ENCODE measurements around the gene MPPED2. TPM values are rescaled to one million over a fixed set of nuclear protein-coding genes. Genes with fewer than 3 reads are reported as not detected.

The MPPED2 gene
- total RNA-seq, 1 experiment from 2014 or later = not detected

DNA sequence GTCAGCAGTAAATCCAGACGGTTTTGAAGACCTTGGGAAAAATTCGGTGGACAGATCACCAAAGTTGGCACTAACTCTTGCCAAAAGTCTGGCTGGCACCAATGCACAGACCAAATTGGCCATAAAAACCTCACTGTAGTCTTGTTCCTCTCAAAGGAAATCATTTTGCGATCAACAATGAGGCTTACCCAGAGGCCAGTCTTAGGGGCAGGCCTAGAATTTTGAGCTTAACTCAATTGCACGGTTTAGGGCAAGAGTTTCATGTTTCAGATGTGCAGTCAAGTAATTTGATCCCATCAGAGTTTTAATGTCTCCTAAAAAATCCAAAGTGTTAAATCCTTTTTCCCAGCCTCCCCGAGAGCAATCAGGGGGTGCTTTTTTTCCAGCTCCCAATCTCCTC is 19.0 kb downstream of the MPPED2 start:
- intact Hi-C loops (cut with micrococcal nuclease) = no loop called here
- TF ChIP-seq, protein P1, sequence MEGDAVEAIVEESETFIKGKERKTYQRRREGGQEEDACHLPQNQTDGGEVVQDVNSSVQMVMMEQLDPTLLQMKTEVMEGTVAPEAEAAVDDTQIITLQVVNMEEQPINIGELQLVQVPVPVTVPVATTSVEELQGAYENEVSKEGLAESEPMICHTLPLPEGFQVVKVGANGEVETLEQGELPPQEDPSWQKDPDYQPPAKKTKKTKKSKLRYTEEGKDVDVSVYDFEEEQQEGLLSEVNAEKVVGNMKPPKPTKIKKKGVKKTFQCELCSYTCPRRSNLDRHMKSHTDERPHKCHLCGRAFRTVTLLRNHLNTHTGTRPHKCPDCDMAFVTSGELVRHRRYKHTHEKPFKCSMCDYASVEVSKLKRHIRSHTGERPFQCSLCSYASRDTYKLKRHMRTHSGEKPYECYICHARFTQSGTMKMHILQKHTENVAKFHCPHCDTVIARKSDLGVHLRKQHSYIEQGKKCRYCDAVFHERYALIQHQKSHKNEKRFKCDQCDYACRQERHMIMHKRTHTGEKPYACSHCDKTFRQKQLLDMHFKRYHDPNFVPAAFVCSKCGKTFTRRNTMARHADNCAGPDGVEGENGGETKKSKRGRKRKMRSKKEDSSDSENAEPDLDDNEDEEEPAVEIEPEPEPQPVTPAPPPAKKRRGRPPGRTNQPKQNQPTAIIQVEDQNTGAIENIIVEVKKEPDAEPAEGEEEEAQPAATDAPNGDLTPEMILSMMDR (IDR thresholded peaks at IDR 0.05; ENCODE audit: unreplicated experiment) = no peak
- Mint-ChIP-seq H3K9me3 (ENCODE audit: unreplicated experiment) (no peaks in the 10 kb centered on the region), H3K27me3 (ENCODE audit: insufficient read depth, unreplicated experiment) (peaks cover 63% of the 10 kb centered on the region), H3K4me1 (ENCODE audit: insufficient read depth, unreplicated experiment) (no peaks in the 10 kb centered on the region), H3K27ac (ENCODE audit: low read depth, unreplicated experiment) (no peak overlapping the region), H3K4me3 (ENCODE audit: unreplicated experiment) (no peak overlapping the region), H3K36me3 (ENCODE audit: insufficient read depth, unreplicated experiment) (no peaks in the 10 kb centered on the region)
- peak; percentile 11 for DNase-seq (ENCODE audit: unreplicated experiment)
- BruUV-seq (replicated peaks) = no TSS peak
- CTCF ChIA-PET = interaction anchor here (0.9 to 1.1 kb wide), 2 partner anchors 34 to 292 kb away, joined by 3 read pairs; no protein-coding TSS in a partner anchor
- POLR2A ChIA-PET = no interaction called here

DNA sequence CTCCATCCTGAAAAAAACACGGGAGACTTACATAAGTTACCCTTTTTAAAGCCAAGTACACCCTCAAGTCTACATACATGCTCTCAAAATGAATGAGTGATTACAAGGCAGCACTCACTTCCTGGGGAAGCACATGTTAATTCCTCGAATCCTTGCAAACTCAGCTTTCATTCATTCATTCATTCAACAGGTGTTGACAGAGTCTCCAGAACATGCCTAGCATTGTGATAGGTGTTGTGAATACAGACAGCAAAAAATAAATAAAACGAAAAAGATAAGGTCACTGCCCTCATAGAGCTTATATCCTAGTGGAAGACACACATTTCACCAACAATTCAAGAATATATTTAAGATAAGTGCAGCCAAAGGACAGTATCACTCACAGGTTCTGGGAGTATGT is 19.7 kb downstream of the MPPED2 start:
- Mint-ChIP-seq H3K27ac (ENCODE audit: low read depth, unreplicated experiment) (no peak overlapping the region), H3K4me1 (ENCODE audit: insufficient read depth, unreplicated experiment) (no peaks in the 10 kb centered on the region), H3K9me3 (ENCODE audit: unreplicated experiment) (no peaks in the 10 kb centered on the region), H3K36me3 (ENCODE audit: insufficient read depth, unreplicated experiment) (no peaks in the 10 kb centered on the region), H3K4me3 (ENCODE audit: unreplicated experiment) (no peak overlapping the region), H3K27me3 (ENCODE audit: insufficient read depth, unreplicated experiment) (peaks cover 63% of the 10 kb centered on the region)
- TF ChIP-seq, protein P1 (IDR thresholded peaks at IDR 0.05; ENCODE audit: unreplicated experiment) = no peak
- no TSS peak for BruUV-seq (replicated peaks)
- intact Hi-C loops (cut with micrococcal nuclease) = no loop called here
- DNase-seq (ENCODE audit: unreplicated experiment) = no peak
- POLR2A ChIA-PET = no interaction called here
- CTCF ChIA-PET = interaction anchor here (0.9 to 1.1 kb wide), 2 partner anchors 33 to 292 kb away, joined by 3 read pairs; no protein-coding TSS in a partner anchor

DNA sequence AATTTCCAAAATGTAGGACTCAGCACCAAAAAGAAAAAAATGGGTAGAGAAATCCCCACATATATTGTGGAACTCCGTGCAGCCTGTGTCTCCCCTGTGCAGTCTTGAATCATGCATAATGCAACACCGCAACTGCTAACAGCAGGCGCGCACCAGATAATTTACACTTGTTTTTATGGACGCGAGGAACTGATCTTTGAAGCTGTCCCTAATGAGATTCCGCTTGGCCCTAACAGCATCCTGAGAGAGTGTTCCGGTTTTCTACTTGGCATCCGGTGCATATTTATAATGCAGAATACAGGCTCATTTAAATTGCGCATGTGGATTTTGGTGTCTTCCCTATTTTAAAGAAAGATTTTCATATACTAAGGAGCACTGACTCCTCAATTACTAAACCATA is 21.1 kb downstream of the MPPED2 start:
- Mint-ChIP-seq H3K9me3 (ENCODE audit: unreplicated experiment) (no peaks in the 10 kb centered on the region), H3K4me1 (ENCODE audit: insufficient read depth, unreplicated experiment) (no peaks in the 10 kb centered on the region), H3K36me3 (ENCODE audit: insufficient read depth, unreplicated experiment) (no peaks in the 10 kb centered on the region), H3K27me3 (ENCODE audit: insufficient read depth, unreplicated experiment) (peaks cover 59% of the 10 kb centered on the region), H3K27ac (ENCODE audit: low read depth, unreplicated experiment) (no peak overlapping the region), H3K4me3 (ENCODE audit: unreplicated experiment) (no peak overlapping the region)
- ChIA-PET POLR2A (no interaction called here), CTCF (no interaction called here)
- TF ChIP-seq, protein P1 (IDR thresholded peaks at IDR 0.05; ENCODE audit: unreplicated experiment) = no peak
- no TSS peak for BruUV-seq (replicated peaks)
- intact Hi-C loops (cut with micrococcal nuclease) = no loop called here
- DNase-seq (ENCODE audit: unreplicated experiment) = no peak

GRCh38 chr11:30561691-30562415 is 24.3 kb downstream of the MPPED2 start:
- H3K36me3 Mint-ChIP-seq (ENCODE audit: insufficient read depth, unreplicated experiment) = no peaks in the 10 kb centered on the region
- no peak overlapping the region for H3K27ac Mint-ChIP-seq (ENCODE audit: low read depth, unreplicated experiment)
- intact Hi-C loops (cut with micrococcal nuclease) = no loop called here
- peaks cover 44% of the 10 kb centered on the region for H3K27me3 Mint-ChIP-seq (ENCODE audit: insufficient read depth, unreplicated experiment)
- ChIA-PET CTCF (interaction anchor here (0.6 kb wide), 1 partner anchor 1112 kb away, joined by 3 read pairs; no protein-coding TSS in a partner anchor), POLR2A (no interaction called here)
- DNase-seq (ENCODE audit: unreplicated experiment) = no peak
- TF ChIP-seq, protein P1 (IDR thresholded peaks at IDR 0.05; ENCODE audit: unreplicated experiment) = no peak
- H3K9me3 Mint-ChIP-seq (ENCODE audit: unreplicated experiment) = no peaks in the 10 kb centered on the region
- no TSS peak for BruUV-seq (replicated peaks)
- H3K4me3 Mint-ChIP-seq (ENCODE audit: unreplicated experiment) = no peak overlapping the region
- no peaks in the 10 kb centered on the region for H3K4me1 Mint-ChIP-seq (ENCODE audit: insufficient read depth, unreplicated experiment)
